Measurements from ENCODE around the gene IQCE. TPM values are rescaled to one million over a fixed set of nuclear protein-coding genes. Genes with fewer than 3 reads are reported as not detected.
"Not testable (repeated sequence)": the region's sequence is repeated elsewhere in the genome, so short reads cannot be mapped to it uniquely, and the experiment has no call there.

The IQCE gene
- total RNA-seq, 1 donor from 2014 or later: 29.6 TPM

DNA sequence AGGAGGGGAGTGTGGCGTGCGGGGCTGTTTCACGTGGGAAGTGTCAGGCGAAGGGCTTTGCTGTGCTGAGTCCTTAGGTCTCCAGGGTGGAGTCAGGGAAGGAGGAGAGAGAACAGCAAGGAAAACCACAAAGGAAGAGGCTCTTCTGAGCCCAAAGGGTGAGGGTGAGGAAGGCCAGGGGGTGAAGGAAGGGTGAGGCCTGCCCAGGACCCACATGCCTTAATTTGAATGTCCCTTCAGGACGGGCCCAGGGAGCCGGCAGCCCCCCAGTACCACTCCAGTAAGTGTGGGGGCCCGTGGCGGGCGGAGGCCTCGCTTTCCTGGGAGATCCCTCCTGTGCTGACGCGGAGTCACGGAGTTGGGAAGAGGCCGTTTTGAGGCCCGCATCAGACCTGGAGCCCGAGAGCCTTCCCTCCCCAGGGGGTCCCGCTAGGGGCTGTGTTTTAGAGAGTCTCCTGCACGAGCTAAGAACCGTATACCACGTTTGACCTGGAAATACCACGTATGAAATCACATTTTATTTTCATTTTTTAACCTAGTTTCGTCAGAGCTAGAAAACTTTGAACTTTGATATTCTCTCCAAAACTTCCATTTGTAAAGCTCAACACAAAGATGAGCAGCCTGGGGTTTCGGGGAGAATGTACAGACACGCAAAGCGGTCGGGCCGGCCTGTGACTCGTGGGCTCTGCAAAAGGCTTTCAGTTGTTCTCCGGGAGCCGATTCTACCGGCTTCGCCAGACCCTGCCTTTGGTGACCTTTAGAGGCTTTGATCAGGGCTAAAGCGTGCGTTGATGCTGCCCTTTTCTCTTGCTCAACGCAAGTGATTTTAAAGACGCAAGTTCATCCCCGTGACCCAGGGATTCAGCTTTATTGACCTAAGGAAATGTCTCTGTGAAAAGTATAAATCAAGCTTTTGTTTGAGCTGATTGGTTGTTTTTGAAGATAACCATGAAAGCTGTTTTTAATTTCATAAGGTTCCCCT, 49.4 kb downstream of the IQCE start:
- Mint-ChIP-seq H3K27me3 (ENCODE audit: low read depth) (no peaks in the 10 kb centered on the region), H3K4me1 (peaks cover 4% of the 10 kb centered on the region), H3K4me3 (no peak overlapping the region), H3K36me3 (peaks cover 6% of the 10 kb centered on the region), H3K27ac (no peak overlapping the region), H3K9me3 (no peaks in the 10 kb centered on the region)
- TF ChIP-seq, protein P1, sequence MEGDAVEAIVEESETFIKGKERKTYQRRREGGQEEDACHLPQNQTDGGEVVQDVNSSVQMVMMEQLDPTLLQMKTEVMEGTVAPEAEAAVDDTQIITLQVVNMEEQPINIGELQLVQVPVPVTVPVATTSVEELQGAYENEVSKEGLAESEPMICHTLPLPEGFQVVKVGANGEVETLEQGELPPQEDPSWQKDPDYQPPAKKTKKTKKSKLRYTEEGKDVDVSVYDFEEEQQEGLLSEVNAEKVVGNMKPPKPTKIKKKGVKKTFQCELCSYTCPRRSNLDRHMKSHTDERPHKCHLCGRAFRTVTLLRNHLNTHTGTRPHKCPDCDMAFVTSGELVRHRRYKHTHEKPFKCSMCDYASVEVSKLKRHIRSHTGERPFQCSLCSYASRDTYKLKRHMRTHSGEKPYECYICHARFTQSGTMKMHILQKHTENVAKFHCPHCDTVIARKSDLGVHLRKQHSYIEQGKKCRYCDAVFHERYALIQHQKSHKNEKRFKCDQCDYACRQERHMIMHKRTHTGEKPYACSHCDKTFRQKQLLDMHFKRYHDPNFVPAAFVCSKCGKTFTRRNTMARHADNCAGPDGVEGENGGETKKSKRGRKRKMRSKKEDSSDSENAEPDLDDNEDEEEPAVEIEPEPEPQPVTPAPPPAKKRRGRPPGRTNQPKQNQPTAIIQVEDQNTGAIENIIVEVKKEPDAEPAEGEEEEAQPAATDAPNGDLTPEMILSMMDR (IDR thresholded peaks at IDR 0.05; ENCODE audit: unreplicated experiment): no peak
- DNase-seq (ENCODE audit: low spot score in 2 of 2, unreplicated experiment in 2 of 2): no peak

DNA sequence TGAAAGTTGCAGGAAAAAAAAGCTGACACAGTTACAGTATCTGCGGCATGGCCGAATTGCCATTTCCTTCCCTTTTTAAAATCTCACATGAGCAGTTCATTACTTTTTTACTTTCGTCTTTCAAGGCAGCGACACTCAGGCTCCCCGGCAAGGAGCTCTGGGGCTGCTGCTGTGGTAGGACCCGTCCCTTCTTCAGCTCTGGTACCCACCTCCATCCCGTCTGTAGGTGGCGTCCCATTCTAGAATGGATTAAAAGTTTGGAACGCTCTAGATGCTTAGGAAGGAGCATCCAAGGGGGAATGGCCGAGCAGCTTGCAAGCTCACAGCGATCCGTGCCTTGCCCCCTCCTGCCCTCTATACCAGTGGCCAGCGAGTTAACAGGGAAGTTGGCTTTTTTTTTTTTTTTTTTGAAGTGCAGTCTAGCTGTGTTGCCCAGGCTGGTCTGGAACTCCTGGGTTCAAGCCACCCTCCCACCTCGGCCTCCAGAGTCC, 50.2 kb downstream of the IQCE start:
- Mint-ChIP-seq H3K36me3 (peaks cover 6% of the 10 kb centered on the region), H3K9me3 (no peaks in the 10 kb centered on the region), H3K27ac (peak overlapping the region; percentile 47), H3K4me3 (no peak overlapping the region), H3K4me1 (peaks cover 10% of the 10 kb centered on the region), H3K27me3 (ENCODE audit: low read depth) (no peaks in the 10 kb centered on the region)
- no peak for DNase-seq (ENCODE audit: low spot score in 2 of 2, unreplicated experiment in 2 of 2)
- TF ChIP-seq, protein P1 (IDR thresholded peaks at IDR 0.05; ENCODE audit: unreplicated experiment): peak; percentile 24

DNA sequence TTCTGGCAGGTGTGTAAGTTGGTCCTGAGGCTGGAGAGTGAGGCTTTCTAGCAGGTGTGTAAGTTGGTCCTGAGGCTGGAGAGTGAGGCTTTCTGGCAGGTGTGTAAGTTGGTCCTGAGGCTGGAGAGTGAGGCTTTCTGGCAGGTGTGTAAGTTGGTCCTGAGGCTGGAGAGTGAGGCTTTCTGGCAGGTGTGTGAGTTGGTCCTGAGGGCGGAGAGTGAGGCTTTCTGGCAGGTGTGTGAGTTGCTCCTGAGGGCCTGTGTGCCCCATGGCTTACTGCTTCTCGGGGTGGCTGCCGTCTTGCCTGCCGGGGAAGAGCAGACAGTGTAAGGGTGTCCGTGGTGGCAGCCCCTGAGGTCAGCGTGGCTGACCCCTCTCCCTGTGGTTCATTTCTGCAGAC, 50.9 kb downstream of the IQCE start:
- H3K27ac Mint-ChIP-seq; H3K4me3 Mint-ChIP-seq; H3K27me3 Mint-ChIP-seq (ENCODE audit: low read depth); H3K36me3 Mint-ChIP-seq; H3K9me3 Mint-ChIP-seq; DNase-seq (ENCODE audit: low spot score in 2 of 2, unreplicated experiment in 2 of 2): not testable (repeated sequence)
- H3K4me1 Mint-ChIP-seq: peaks cover 16% of the 10 kb centered on the region

DNA sequence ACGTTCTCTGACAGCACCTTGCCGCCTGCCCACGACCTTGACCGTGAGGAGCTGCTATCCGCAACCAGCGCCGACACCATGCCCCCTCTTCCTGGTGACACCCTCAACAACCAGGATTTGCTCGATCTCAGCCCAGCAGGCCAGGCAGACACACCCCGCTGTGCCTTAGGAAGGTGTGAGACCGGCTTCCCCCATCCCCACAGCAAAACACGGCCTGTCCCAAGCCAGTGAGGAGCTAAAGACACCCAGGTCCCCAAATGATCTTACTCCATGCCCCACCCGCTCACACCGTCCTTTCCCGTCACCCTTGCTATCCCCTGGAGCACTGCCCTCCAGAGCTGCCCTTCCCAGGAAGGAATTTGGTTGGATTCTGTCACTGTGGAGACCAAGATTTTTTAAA, 51.7 kb downstream of the IQCE start:
- Mint-ChIP-seq H3K4me3 (no peak overlapping the region), H3K4me1 (peaks cover 20% of the 10 kb centered on the region), H3K27ac (no peak overlapping the region), H3K9me3 (no peaks in the 10 kb centered on the region), H3K36me3 (peaks cover 6% of the 10 kb centered on the region), H3K27me3 (ENCODE audit: low read depth) (no peaks in the 10 kb centered on the region)
- no peak for DNase-seq (ENCODE audit: low spot score in 2 of 2, unreplicated experiment in 2 of 2)
- TF ChIP-seq, protein P1 (IDR thresholded peaks at IDR 0.05; ENCODE audit: unreplicated experiment): no peak

DNA sequence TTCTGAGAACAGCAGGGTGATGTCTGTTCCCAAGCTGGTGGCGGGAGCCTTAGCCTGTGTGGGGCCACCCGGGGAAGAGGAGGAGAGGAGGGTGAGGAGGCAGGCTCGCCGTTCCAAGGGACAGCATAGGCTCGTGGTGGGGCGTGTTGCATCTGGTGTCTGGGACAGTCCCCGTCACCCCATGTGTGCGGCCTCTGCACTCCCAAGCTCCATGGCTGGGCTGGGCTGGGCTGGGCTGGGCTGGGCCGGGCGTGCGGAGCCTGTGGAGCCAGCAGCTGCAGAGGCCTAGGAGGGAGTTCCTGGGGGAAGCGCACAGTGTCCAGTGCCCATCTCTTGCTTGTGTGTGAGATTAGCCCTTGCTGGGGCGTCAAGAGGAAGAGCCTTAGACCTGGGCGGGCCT, 52.1 kb downstream of the IQCE start:
- H3K27me3 Mint-ChIP-seq (ENCODE audit: low read depth): no peaks in the 10 kb centered on the region
- DNase-seq (ENCODE audit: low spot score in 2 of 2, unreplicated experiment in 2 of 2): no peak
- TF ChIP-seq, protein P1 (IDR thresholded peaks at IDR 0.05; ENCODE audit: unreplicated experiment): no peak

DNA sequence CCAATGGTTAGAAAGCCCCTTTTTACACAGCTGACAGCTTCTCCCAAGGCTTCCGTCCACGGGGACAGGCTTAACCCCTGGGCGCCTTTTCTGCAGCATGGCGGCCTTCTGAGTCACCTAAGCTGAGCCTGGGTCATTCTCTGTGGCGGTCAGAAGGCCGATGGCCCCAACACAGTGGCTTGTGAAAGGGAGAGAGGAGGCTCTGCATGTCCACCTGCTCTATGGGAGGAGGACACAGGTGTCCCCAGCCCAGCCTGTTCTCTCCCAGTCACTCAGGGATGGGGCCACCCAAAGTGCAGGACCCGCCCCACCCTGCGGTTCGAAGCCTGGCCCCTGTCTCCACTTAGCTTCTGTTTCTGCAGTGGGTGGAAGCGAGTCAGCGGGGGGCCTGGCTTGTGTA, 52.6 kb downstream of the IQCE start:
- Mint-ChIP-seq H3K4me3 (no peak overlapping the region), H3K4me1 (peaks cover 21% of the 10 kb centered on the region), H3K27ac (no peak overlapping the region), H3K27me3 (ENCODE audit: low read depth) (no peaks in the 10 kb centered on the region), H3K9me3 (no peaks in the 10 kb centered on the region), H3K36me3 (peaks cover 6% of the 10 kb centered on the region)
- TF ChIP-seq, protein P1 (IDR thresholded peaks at IDR 0.05; ENCODE audit: unreplicated experiment): no peak
- no peak for DNase-seq (ENCODE audit: low spot score in 2 of 2, unreplicated experiment in 2 of 2)

More for the DNA sequence above, 52.1 kb downstream of the IQCE start:
- Mint-ChIP-seq H3K36me3 (peaks cover 6% of the 10 kb centered on the region), H3K4me3 (no peak overlapping the region), H3K4me1 (peaks cover 20% of the 10 kb centered on the region), H3K9me3 (no peaks in the 10 kb centered on the region), H3K27ac (no peak overlapping the region)
